Breast epithelium (tissue), 3 donors: ENCODE results near the gene SPTBN5.

Experiments used
- POLR2AphosphoS5 ChIP-seq, 3 donors: sonication (generic); formaldehyde crosslinking; IDR thresholded peaks; one replicate each; pipeline ENCODE4 v1.6.1; 2017; ENCODE audit warnings: antibody characterized with exemption in 3 of 3
- TF ChIP-seq, protein P1 (sequence below), 3 donors: fragments of 450-650 bp; IDR thresholded peaks; one replicate each; pipeline ENCODE4 v1.5.1; 2016 to 2017; ENCODE audit warnings: antibody characterized with exemption in 3 of 3, mild to moderate bottlenecking in 3 of 3, moderate library complexity in 3 of 3

GRCh38 chr15:41841131-41841530 lies 52.7 kb downstream of the SPTBN5 start:
- TF ChIP-seq, protein P1, sequence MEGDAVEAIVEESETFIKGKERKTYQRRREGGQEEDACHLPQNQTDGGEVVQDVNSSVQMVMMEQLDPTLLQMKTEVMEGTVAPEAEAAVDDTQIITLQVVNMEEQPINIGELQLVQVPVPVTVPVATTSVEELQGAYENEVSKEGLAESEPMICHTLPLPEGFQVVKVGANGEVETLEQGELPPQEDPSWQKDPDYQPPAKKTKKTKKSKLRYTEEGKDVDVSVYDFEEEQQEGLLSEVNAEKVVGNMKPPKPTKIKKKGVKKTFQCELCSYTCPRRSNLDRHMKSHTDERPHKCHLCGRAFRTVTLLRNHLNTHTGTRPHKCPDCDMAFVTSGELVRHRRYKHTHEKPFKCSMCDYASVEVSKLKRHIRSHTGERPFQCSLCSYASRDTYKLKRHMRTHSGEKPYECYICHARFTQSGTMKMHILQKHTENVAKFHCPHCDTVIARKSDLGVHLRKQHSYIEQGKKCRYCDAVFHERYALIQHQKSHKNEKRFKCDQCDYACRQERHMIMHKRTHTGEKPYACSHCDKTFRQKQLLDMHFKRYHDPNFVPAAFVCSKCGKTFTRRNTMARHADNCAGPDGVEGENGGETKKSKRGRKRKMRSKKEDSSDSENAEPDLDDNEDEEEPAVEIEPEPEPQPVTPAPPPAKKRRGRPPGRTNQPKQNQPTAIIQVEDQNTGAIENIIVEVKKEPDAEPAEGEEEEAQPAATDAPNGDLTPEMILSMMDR (IDR thresholded peaks at IDR 0.05), result no peak
- no peak for TF ChIP-seq POLR2AphosphoS5 (IDR thresholded peaks at IDR 0.05)
